ENCODE data around the gene VSIG10L2. TPM values are rescaled to one million over a fixed set of nuclear protein-coding genes. Genes with fewer than 3 reads are reported as not detected.

The VSIG10L2 gene
- total RNA-seq, 1 donor from 2014 or later: not detected

DNA sequence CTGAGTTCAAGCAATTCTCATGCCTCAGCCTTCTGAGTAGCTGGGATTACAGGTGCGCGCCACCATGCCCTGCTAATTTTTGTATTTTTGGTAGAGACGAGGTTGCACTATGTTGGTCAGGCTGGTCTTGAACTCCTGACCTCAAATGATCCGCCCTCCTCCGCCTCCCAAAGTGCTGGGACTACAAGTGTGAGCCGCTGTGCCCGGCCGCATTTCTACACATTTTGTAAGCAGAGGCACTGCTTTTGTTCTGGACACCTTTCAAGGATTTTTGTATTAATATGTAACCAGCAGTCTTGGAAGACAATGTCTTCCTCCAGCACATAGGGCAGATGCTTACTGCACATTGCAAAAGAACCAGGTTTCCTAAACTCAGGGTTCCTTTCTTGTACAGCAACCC lies 11.4 kb upstream of the VSIG10L2 start:
- H3K27me3 Mint-ChIP-seq (ENCODE audit: low read depth): peaks cover 9% of the 10 kb centered on the region
- H3K4me1 Mint-ChIP-seq (ENCODE audit: low read depth): no peaks in the 10 kb centered on the region
- no peak overlapping the region for H3K4me3 Mint-ChIP-seq (ENCODE audit: unreplicated experiment)
- DNase-seq (ENCODE audit: low spot score): no peak
- H3K36me3 Mint-ChIP-seq (ENCODE audit: low read depth): no peaks in the 10 kb centered on the region
- TF ChIP-seq CTCF (IDR thresholded peaks at IDR 0.05): no peak
- H3K9me3 Mint-ChIP-seq (ENCODE audit: low read depth): no peaks in the 10 kb centered on the region
- H3K27ac Mint-ChIP-seq (ENCODE audit: unreplicated experiment): no peak overlapping the region

DNA sequence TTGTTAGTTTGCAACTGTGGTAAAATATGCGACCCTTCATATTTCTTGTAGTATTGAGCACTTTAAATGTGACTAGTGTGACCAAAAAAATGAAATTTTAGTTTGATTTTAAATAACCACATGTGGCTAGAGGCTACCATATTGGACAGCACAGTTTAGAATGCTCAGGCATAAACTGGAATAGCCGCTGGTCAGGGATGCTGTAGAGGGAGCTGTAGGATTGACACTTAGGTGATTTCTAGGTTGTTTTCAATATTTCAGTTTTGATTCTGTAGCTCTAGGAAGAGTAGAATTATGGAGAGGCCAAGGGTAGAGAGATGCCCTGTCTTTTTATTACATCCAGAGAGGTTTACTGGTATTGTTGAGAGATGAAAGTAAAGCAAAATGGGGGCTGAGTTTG lies 10.8 kb upstream of the VSIG10L2 start:
- no peak for DNase-seq (ENCODE audit: low spot score)
- Mint-ChIP-seq H3K36me3 (ENCODE audit: low read depth) (no peaks in the 10 kb centered on the region), H3K4me3 (ENCODE audit: unreplicated experiment) (no peak overlapping the region), H3K4me1 (ENCODE audit: low read depth) (no peaks in the 10 kb centered on the region), H3K27ac (ENCODE audit: unreplicated experiment) (no peak overlapping the region), H3K9me3 (ENCODE audit: low read depth) (no peaks in the 10 kb centered on the region), H3K27me3 (ENCODE audit: low read depth) (peaks cover 3% of the 10 kb centered on the region)
- TF ChIP-seq CTCF (IDR thresholded peaks at IDR 0.05): peak; percentile 53

DNA sequence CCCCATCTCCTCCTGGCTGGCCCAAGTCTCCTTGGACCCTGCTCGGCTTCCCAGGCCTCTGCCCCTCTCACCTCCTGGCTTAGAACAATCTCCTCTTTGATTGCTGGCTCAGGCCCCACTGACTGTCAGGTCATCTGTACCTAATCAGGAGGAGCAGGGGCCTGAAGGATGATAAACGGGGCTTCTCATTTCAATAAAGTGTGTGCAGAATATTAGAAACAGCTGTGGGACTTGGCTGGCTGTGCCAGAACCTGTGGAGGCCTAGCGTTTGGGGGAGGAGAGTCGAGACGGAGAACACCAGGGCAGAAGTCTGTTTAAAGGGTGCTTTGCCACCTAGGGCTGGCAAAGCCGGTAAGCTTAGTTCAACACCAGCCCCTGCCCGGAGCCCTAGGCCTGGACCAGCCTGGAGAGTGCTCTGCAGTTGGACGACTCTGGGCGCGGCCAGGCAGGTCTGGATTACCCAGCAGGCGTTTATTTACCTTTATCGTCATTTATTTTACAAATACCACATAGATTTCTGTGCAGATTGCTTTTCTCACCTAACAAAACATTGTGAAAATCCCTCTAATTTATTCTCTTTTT lies 10.1 kb upstream of the VSIG10L2 start:
- DNase-seq (ENCODE audit: low spot score): no peak
- Mint-ChIP-seq H3K27ac (ENCODE audit: unreplicated experiment) (no peak overlapping the region), H3K4me3 (ENCODE audit: unreplicated experiment) (no peak overlapping the region), H3K27me3 (ENCODE audit: low read depth) (peaks cover 3% of the 10 kb centered on the region), H3K36me3 (ENCODE audit: low read depth) (no peaks in the 10 kb centered on the region), H3K4me1 (ENCODE audit: low read depth) (no peaks in the 10 kb centered on the region), H3K9me3 (ENCODE audit: low read depth) (no peaks in the 10 kb centered on the region)
- no peak for TF ChIP-seq CTCF (IDR thresholded peaks at IDR 0.05)

- Mint-ChIP-seq H3K4me1 (ENCODE audit: low read depth) (peaks cover 4% of the 10 kb centered on the region), H3K27me3 (ENCODE audit: low read depth) (peaks cover 5% of the 10 kb centered on the region), H3K9me3 (ENCODE audit: low read depth) (no peaks in the 10 kb centered on the region), H3K27ac (ENCODE audit: unreplicated experiment) (no peak overlapping the region), H3K36me3 (ENCODE audit: low read depth) (no peaks in the 10 kb centered on the region), H3K4me3 (ENCODE audit: unreplicated experiment) (no peak overlapping the region)
- no peak for DNase-seq (ENCODE audit: low spot score)
- no peak for TF ChIP-seq CTCF (IDR thresholded peaks at IDR 0.05)
Measured at GRCh38 chr11:125938418-125938817, 7.4 kb upstream of the VSIG10L2 start.

- Mint-ChIP-seq H3K36me3 (ENCODE audit: low read depth) (no peaks in the 10 kb centered on the region), H3K27me3 (ENCODE audit: low read depth) (peaks cover 8% of the 10 kb centered on the region), H3K27ac (ENCODE audit: unreplicated experiment) (no peak overlapping the region), H3K4me1 (ENCODE audit: low read depth) (peaks cover 4% of the 10 kb centered on the region), H3K9me3 (ENCODE audit: low read depth) (no peaks in the 10 kb centered on the region), H3K4me3 (ENCODE audit: unreplicated experiment) (no peak overlapping the region)
- DNase-seq (ENCODE audit: low spot score): no peak
- TF ChIP-seq CTCF (IDR thresholded peaks at IDR 0.05): no peak
Measured at GRCh38 chr11:125939081-125939521, 6.7 kb upstream of the VSIG10L2 start.

Measured in chondrocyte (in vitro differentiated cells).